ENCODE data around the gene ARL17B.
"Not testable (repeated sequence)": the region's sequence is repeated elsewhere in the genome, so short reads cannot be mapped to it uniquely, and the experiment has no call there.

ARL17B gene

GRCh38 chr17:46361755-46362154, at the start of gene ARL17B:
ARL17B (minus strand) TSS chr17:46361766; CDS start chr17:46358397, 3,369 bp downstream.
- not testable (repeated sequence) for DNase-seq

DNA sequence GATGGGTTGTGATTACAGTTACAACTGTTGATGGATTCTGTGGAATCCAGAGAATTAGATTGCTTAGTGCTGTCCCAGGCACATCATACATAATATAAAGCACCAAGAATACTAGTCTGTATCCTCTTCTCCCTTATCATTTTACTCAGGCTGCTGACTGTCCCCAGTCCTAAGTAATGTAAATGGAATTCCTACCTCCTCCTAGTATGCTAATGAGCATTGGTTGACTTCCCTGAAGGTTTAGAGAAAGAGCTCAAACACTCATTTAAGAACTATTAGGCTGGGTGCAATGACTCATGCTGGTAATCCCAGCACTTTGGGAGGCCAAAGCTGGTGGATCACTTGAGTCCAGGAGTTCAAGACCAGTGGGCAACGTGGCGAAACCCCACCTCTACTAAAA, 48.3 kb upstream of the ARL17B start:
- DNase-seq: not testable (repeated sequence)

DNA sequence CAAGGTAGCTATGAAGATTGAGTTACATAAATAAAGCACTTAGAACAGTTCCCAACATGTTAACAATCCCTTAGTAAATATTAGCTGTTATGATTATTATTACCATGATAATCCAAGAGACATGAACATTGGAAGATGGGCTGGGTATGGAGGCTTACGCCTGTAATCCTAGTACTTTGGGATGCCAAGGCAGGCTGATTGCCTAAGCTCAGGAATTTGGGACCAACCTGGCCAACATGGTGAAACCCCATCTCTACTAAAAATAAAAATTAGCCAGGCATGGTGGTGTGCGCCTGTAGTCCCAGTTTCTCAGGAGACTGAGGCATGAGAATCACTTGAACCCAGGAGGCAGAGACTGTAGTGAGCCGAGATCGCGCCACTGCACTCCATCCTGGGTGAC, 45.6 kb upstream of the ARL17B start:
- DNase-seq: not testable (repeated sequence)

GRCh38 chr17:46401033-46401787, 39.6 kb upstream of the ARL17B start:
- DNase-seq: not testable (repeated sequence)

- DNase-seq: not testable (repeated sequence)
These were observed 39.0 kb upstream of the ARL17B start for GRCh38 chr17:46400543-46400942.

DNA sequence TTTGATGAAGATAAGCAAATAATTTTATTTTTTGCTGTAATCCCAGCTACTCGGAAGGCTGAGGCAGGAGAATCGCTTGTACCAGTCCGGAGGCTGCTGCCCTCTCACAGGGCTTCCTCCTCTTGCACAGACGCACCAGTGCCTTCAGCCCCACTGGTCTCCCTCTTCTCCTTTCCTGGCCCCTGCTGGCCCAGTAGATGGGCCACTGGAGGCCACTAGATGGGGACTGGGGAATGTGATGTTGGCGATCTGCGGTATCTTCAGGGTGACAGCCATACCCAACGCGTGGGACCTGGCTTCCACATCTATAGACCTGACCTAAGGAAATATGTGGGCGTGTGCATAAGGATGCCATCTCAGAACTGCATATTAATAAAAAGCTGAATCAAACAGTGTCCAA, 38.4 kb upstream of the ARL17B start:
- not testable (repeated sequence) for DNase-seq

GRCh38 chr17:46396292-46396691, 34.7 kb upstream of the ARL17B start:
- not testable (repeated sequence) for DNase-seq

DNA sequence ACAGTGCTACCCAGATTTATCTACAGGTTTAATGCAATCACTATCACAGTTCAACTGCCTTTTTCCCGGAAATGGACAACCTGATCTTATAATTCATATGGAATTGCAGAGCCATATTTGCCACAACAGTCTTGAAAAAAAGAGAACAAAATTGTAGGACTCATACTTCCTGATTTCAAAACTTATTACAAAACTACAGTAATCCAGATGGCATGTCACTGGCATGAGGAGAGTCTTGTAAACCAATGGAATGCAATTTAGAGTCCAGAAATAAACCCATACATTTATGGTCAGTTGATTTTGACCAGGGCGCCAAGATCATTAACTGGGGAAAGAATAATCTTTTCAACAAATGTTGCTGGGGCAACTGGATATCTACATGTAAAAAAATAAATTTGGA, 32.1 kb upstream of the ARL17B start:
- not testable (repeated sequence) for DNase-seq

GRCh38 chr17:46385491-46385890, 23.9 kb upstream of the ARL17B start:
- not testable (repeated sequence) for DNase-seq

GRCh38 chr17:46383118-46383517, 21.6 kb upstream of the ARL17B start:
- DNase-seq: not testable (repeated sequence)

DNA sequence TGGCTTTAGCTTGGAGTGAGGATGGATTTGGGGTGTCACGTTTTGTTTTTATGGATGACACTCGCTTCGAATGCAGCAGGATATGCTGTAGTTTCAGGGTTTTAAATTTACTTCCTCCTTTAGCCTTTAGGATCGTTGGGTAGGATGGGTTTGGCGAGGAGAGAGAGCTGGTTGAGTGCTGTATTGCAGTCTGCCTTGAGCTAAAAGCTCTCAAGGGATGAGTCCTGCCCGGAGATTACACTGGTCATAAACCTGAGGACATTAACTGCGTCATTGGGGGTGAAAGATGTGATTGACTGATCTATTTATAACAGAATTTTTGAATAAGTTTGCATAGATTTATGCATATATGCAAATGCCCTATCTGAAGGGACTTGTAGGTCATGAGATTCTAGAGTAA, 11.9 kb upstream of the ARL17B start:
- DNase-seq: not testable (repeated sequence)

- not testable (repeated sequence) for DNase-seq
These were observed 11.0 kb upstream of the ARL17B start for GRCh38 chr17:46372236-46373229.

- DNase-seq: not testable (repeated sequence)
These were observed 6.0 kb upstream of the ARL17B start for GRCh38 chr17:46367520-46367919.

- DNase-seq: not testable (repeated sequence)
These were observed 326 bp downstream of the ARL17B start for GRCh38 chr17:46361145-46361735.

DNA sequence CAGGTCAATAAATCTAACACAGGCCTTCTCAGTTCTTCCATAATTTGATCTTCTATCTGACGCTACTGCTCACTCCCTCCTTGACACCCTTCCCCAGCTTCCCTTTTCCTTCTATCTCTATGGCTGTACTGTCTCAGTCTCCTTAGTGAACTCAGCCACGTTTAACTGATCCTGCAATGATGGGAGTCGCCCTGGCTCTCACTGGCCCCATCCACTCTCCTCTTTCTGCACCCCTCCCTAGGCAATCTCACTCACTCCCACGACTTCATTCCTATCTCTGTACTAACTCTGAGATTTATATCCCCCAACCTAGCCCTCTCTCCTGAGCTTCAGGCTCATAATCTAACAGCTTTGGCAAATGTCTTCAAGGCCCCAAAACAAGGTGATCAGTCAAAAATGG, 7.7 kb downstream of the ARL17B start:
- not testable (repeated sequence) for DNase-seq

- not testable (repeated sequence) for DNase-seq
These were observed 12.5 kb downstream of the ARL17B start for GRCh38 chr17:46349060-46349459.

GRCh38 chr17:46348345-46348744, 13.2 kb downstream of the ARL17B start:
- DNase-seq: not testable (repeated sequence)

DNA sequence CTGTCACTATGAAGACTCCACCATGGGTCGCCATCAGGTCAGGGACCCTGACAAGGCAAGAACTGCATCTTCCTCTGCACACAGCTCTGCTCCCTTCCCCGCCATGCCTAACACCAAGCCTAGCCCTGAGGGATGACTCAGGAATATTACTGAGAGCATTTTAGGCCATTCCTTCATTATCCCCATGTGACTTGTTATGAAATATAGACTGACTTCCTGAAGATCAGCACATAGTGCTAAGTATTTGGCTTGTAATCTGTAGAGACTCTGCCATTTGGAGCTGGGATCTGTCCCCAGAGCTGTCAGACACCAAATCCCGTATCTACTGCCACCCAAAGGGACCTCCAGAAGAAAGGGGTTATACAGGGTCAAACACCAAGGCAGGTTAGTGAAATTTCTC, 19.4 kb downstream of the ARL17B start:
- DNase-seq: not testable (repeated sequence)

GRCh38 chr17:46341220-46341619, 20.3 kb downstream of the ARL17B start:
- not testable (repeated sequence) for DNase-seq

GRCh38 chr17:46294831-46295230, 66.7 kb downstream of the ARL17B start, which contains the start of gene LRRC37A:
LRRC37A (plus strand) TSS chr17:46295131; CDS start chr17:46295134, 3 bp downstream.
- not testable (repeated sequence) for DNase-seq

DNA sequence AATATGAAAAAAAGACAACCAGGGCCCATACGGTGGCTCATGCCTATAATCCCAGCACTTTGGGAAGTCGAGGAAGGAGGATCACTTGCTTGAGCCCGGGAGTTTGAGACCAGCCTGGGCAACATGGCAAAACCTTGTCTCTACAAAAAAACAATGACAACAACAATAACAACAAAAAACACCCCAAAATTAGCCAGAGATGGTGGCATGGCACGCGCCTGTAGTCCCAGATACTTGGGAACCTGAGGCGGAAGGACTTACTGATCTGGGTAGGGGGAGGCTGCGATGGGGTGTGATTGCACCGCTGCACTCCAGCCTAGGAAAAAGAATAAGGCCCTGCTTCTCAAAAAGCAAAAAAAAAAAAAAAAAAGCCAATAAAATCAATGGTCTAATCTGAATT, 69.9 kb downstream of the ARL17B start:
- not testable (repeated sequence) for DNase-seq
